ENCODE measurements around the gene PHACTR4.

GRCh38 chr1:28428012-28428411 is 58.5 kb downstream of the PHACTR4 start:
- TF ChIP-seq, protein P1, sequence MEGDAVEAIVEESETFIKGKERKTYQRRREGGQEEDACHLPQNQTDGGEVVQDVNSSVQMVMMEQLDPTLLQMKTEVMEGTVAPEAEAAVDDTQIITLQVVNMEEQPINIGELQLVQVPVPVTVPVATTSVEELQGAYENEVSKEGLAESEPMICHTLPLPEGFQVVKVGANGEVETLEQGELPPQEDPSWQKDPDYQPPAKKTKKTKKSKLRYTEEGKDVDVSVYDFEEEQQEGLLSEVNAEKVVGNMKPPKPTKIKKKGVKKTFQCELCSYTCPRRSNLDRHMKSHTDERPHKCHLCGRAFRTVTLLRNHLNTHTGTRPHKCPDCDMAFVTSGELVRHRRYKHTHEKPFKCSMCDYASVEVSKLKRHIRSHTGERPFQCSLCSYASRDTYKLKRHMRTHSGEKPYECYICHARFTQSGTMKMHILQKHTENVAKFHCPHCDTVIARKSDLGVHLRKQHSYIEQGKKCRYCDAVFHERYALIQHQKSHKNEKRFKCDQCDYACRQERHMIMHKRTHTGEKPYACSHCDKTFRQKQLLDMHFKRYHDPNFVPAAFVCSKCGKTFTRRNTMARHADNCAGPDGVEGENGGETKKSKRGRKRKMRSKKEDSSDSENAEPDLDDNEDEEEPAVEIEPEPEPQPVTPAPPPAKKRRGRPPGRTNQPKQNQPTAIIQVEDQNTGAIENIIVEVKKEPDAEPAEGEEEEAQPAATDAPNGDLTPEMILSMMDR (IDR thresholded peaks at IDR 0.05; ENCODE audit: low read depth, low read length, poor library complexity, severe bottlenecking): no peak
- no peak for TF ChIP-seq EZH2phosphoT487 (IDR thresholded peaks at IDR 0.05; ENCODE audit: borderline replicate concordance, low read length)

Measured in DOHH2 (cell line).